Suppressor macrophage treated with lipopolysaccharide for 1 hour (primary cell): Measurements from ENCODE around the gene NRBF2.
"Not testable (repeated sequence)": the region's sequence is repeated elsewhere in the genome, so short reads cannot be mapped to it uniquely, and the experiment has no call there.

Experiments
- DNase-seq, 3 donors: peaks; one replicate each; pipeline ENCODE4 v3.0.0-alpha.2; 2020 to 2022

NRBF2 gene

DNA sequence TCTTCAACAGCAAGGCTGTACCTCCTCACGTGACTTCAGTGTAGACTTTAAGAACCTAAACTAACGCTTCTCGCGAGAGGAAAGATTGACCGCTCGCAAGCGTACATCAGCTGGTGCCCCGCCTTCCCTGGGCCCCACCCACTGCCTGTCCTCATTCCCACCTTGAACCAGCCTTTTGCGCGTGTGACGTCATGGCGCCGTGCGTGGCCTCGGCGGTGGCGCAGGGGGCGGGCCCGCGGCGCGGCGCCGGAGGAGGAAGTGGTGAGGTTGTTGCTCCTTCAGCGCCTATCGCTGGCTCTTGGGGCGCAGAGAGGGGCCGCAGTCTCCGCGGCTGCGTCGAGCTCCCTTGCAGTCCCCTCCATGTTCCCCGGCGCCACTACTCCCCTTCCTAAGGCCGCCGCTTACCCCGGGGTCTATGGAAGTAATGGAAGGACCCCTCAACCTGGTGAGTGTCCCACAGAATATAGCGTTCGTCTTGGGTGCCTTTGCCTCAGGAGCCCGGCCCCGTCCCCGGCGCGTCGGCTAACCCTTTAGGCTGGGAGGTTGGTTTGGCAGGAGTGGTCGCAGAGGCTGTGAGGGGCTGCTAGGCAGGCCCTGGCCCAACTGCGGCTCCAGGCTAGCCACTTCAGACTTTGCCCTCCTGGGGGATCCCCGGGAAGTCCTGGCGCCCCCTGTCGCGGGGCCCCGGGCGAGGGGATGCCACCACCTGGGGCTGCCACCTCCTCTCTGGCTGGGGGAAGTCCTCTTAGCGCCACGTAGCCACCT, at the start of gene NRBF2:
TSS of gene NRBF2 (plus strand) at position 273 of the 765 bp plus-strand sequence. CDS start at position 416, 143 bp downstream.
- DNase-seq = peak; percentile 94 to 97 (median 97)

DNA sequence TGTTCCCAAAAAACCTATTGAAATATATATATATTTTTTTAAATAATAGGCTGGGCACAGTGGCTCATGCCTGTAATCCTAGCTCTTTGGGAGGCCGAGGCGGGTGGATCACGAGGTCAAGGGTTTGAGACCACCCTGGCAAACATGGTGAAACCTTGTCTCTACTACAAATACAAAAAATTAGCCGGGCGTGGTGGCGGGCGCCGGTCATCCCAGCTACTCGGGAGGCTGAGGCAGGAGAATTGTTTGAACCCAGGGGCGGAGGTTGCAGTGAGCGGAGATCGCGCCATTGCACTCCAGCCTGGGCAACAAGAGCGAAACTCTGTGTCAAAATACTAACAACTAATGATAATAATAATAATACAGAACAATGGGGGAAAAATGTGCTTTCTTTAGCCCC, 49.7 kb upstream of the NRBF2 start:
- not testable (repeated sequence) for DNase-seq

DNA sequence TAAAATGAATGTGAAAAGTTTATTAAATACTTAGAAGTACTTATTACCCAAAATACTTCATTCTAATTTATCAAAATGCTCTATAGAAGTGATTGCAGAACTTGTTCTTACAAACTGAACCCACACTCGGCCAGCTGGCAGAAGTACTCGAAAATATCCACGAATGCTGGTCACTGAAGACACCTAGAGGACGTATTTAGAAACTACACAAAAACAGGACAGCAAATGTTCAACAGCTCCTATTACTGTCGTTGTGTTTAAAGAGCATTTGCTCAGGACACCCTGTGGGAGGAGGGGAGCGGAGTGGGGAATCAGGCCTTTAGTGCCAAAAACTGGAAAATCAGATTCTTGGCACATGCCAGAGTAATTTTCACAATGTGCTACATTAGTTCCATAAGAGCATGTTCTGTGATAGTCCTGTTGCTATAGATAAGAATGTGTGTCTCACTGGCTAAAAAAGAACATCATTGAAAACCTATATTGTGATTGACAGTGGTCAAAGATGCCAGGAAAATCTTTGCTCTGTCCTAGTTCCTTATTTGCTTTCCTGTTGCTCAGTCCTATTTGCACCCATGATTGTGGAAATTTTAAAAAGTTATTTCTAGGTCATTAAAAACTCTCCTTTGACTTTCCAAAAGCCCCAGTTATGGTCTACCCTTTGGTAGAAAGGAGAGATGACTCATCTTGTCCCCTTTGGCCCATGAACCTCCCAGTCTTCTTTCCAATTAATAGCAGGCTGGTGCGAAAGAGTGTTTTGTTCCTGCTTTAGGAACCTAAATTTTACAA, 49.0 kb upstream of the NRBF2 start:
- DNase-seq = peak; percentile 70 to 85 (median 80)

- DNase-seq = no peak
These were observed 48.3 kb upstream of the NRBF2 start for GRCh38 chr10:63084690-63085382.

- no peak for DNase-seq
These were observed 39.9 kb upstream of the NRBF2 start for GRCh38 chr10:63093227-63093626.

DNA sequence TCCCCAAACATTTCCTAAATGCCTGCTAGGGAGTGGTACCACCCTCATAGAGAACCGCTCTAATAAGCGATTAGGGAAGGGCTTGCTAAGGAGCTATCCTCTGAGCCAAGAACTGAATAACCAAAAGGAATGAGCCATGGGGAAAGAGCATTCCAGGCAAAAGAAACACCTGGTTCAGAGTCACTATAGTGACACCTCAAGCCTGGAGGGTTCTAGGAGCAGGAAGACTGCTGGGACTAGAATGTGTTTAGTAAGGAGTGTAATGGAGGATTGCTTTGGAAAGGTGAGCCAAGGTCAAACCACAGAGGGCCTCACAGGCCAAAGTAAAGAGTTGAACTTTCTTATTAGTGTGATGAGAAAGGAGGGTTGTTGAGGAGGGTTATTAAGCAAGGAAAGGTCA, 38.7 kb upstream of the NRBF2 start:
- no peak for DNase-seq

DNA sequence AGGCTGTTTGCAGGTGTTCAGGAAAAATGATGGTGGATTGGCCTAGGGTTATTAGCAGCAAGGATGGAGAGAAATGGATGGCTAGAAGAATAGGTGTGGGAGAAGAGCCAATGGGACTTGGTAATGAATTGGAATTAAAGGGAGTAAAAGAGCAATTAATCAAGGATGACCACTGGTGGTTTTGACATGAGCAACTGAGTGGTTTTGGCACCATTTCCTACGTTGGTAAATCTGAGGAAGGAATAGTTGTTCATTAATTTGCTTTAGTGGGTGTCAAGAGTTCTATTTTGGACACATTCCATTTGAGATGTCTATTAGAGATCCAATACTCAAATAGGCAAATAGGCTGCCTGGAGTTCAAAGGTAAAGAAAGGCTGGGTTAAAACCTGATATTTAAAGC, 38.2 kb upstream of the NRBF2 start:
- DNase-seq = no peak

- no peak for DNase-seq
These were observed 33.4 kb upstream of the NRBF2 start for GRCh38 chr10:63099734-63100133.

- not testable (repeated sequence) for DNase-seq
These were observed 32.0 kb upstream of the NRBF2 start for GRCh38 chr10:63101091-63101490.

GRCh38 chr10:63102279-63102883, 30.7 kb upstream of the NRBF2 start:
- DNase-seq = not testable (repeated sequence)

DNA sequence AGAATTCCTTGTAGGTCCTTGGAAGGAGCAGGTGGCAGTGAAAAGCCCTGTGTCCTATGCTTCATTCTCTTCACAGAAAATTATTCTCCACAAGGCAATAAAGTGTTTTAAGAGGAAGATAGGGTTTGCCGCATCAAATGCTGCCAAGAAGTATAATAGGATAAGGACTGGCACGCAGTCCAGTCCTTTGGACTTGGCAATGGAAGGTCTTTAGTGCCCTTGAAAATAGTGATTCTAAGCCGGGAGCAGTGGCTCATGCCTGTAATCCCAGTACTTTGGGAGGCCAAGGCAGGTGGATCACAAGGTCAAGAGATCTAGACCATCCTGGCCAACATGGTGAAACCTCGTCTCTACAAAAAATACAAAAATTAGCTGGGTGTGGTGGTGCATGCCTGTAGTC, 29.9 kb upstream of the NRBF2 start:
- not testable (repeated sequence) for DNase-seq

- DNase-seq = peak in 2 of 3 donors; percentile 7 to 20
These were observed 29.1 kb upstream of the NRBF2 start for GRCh38 chr10:63103971-63104409.

DNA sequence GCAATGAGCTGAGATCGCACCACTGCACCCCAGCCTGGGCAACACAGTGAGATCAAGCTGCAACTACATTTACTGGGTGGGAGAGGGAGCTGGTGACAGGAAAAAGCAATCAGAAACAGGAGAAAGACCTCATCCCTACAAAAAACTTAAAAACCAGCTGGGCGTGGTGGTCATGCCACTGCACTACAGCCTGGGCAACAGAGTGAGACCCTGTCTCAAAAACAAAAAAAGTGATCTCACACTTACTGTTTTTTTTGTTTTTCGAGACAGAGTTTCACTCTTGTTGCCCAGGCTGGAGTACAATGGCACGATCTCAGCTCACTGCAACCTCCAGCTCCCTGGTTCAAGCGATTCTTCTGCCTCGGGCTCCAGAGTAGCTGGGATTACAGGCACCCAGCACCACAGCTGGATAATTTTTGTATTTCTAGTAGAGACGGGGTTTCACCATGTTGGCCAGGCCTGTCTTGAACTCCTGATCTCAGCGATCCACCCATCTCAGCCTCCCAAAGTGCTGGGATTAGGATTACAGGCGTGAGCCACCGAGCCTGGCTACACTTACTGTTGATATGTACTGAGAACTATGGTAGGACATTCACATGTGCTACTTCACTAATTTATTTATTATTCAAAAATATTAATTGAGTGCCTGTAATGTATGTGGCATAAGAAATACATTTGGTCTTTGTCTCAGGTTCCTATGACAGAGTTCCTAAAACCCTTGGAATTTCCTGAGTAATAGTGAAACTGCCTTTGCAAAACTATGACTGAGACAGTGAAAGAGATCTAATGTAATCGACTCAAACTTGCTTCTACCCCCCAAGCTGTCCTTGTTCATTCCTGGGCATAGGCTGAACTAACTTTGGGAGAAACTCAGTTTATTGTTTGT, 27.7 kb upstream of the NRBF2 start:
- DNase-seq = peak; percentile 37 to 61 (median 53)

- peak in 2 of 3 donors; percentile 8 to 18 for DNase-seq
These were observed 26.9 kb upstream of the NRBF2 start for GRCh38 chr10:63106111-63106755.

- DNase-seq = peak in 1 of 3 donors; percentile 32
These were observed 25.1 kb upstream of the NRBF2 start for GRCh38 chr10:63107943-63108437.

GRCh38 chr10:63110940-63111339, 22.2 kb upstream of the NRBF2 start:
- no peak for DNase-seq

GRCh38 chr10:63114031-63114814, 18.9 kb upstream of the NRBF2 start:
- peak; percentile 50 to 69 (median 56) for DNase-seq

- peak in 2 of 3 donors; percentile 14 to 20 for DNase-seq
These were observed 17.3 kb upstream of the NRBF2 start for GRCh38 chr10:63115732-63116383.

DNA sequence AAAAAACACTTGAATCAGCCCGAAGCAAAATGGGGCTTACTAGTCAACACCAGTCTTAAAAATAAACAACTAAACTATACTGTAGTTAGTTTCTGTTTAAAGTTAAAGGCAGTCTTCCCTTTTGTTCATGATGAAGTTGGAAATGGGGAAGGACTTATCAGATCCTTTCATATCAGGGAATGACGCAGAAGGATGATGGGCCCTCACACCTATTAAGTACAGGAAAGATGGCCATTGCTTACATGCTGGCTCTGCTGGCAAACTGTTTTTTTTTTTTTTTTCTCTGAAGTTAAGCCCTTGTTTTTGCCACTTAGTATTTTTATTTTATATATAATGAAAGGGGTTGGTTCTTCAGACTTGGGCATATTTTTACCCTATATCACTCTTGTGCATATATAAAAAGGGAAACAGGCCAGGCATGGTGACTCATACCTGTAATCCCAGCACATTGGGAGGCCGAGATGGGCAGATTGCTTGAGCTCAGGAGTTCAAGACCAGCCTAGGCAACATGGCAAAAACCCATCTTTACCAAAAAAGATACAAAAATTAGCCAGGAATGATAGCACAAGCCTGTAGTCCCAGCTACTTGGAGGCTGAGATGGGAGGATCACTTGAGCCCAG, 16.6 kb upstream of the NRBF2 start:
- no peak for DNase-seq
